ENCODE measurements around the gene PAH.

The PAH gene

DNA sequence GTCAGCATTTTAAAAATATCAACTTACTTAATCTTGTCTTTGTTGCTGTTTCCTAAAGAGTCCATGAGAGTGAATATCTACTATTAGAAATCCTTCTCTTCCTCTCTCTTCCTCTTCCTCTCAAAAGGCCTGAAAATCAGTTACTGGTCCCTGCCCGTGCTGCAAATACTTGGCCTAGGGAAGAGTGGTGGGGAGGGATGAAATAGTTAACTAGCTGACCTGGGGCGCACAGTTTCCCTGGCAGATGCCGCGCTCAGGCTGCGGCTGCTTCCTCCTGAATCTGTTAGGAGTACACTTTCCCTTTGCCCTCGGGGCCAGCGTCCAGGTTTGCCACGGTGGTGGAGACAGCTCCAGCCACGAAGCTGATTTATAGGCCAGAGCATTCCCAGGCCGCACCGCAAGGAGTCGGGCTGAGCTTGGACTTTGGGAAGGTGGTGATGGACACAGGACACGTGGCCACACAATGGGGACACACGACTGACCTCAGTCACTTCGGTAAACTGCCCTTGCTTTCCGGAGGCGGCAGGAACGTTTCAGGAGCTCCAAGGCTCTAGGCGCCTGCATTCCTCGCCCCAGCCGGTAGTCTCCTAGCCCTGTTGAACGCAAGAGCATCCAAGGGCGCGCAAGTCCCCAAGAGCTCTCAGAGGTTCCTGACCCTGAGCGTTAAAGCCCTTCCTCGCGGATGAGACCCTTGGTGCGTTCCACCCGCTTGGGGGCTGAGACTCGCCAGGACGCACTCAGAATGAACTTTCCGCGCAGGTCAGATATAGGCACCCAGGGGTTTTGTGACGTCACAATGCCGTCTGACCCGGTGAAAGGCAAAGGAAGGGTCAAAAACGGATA, 33.3 kb upstream of the PAH start:
- no peak for DNase-seq (ENCODE audit: low spot score)

DNA sequence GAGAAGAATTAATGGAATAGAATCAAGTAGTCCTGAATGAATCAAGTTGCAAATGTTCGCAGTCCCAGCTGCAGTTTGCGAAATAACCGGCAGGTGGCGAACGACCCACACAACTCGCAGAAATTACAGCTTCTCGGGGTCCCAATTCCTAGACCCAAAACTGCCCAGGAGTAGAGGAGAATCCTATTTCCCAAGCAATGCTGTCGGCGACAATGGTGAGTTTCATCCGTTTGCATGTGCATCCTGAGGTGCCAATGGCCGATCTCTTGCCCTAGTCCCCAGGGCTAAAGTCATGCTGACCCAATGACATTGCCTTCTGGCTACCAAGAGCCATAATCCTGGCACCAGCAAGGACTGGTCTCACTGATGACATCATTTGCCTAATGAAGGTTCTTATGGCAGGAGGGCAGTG, 31.9 kb upstream of the PAH start:
- peak; percentile 32 for DNase-seq (ENCODE audit: low spot score)

DNA sequence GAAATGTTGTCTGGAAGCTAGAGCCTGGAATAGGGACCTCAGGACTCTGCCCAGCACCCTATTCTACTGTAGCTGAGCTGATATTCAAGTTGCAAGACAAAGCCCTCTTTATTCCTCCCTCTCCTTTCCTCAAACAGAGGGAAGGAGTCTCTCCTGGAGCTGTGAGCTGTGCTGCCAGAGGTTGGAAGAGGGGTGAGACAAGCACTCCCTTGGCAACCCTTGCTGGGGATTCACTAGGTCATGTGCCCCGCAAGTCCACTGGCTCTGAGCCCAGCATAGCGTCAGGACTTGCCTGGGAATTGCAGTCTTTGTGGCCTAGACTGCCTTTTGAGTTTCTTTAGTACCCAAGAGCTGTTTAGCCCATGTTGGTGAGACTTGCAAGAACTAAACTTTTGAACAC, 29.0 kb upstream of the PAH start:
- no peak for DNase-seq (ENCODE audit: low spot score)

DNA sequence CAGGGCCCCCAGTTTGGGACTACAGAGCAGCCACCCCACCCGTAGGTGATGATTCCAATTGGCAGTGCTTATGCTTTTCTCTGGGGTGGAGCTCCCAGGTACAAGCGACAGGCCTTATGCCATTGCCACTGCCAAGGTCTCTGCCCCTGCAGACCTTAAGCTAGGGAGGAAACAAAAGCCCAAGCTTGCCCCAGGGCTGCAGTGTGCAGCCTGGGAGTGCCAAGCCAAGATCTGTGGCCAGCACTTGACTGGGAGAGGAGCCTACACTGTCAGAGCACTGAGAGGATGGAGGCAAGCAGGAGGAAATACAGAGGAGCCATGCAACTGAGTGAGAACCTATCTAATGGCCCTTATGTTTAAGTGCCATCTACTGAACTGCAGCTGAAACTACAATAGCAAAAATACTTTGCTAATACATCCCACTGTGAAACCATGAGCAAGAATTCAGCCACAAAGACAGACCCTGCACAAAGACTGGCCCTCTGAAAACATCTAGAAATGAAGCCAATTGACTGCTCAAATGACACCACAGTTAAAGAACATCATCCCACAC, 22.7 kb upstream of the PAH start:
- no peak for DNase-seq (ENCODE audit: low spot score)

DNA sequence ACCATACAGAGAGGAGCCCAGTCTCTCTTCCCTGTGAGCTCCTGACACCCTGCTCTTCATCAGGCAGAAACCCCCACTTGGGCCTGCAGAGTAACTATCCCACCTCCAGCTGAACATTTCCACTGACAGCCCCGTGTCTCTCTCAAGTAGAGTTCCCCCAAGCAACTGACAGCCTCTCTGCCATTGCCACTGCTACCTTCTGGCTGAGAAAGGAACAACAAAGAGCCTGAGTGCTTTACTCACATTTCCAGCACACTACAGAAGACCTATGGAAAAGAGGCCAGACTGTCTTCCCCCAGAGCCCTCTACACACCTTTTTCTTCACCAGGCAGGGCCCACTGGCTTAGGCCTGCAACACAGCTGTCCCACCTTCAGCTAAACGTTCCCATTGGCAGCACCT, 22.0 kb upstream of the PAH start:
- no peak for DNase-seq (ENCODE audit: low spot score)

DNA sequence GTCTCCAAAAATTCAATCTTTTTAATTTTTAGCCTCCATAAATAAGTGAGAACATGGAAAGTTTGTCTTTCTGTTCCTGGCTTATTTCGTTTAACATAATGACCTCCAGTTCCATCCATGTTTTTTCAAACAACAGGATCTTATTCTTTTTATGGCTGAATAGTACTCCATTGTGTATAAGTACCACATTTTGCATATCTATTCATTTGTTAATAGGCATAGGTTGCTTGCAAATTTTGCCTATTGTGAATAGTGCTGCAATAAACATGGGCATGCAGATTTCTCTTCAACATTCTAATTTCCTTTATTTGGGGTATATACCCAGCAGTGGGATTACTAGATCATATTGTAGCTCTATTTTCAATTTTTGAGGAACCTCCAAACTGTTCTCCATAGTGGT, 16.1 kb upstream of the PAH start:
- DNase-seq (ENCODE audit: low spot score), result no peak

DNA sequence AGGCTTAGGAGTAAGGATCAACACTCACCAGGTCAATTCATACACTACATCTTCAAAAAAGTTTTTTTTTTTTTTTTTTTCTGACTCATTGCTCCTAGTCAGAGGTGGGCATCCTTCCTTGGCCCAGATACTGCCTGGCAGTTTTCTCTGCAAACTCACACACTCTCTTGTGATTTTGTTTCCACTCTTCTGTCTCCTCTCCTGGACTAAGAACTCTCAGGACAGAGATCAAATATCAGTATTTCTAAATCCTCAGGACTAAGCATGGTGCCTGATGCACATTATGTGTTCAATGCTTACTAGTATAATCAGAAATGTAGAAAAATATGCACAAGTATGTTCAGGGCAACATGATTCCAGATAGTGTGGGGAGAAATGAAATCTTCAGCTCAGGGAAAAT, 10.2 kb upstream of the PAH start:
- DNase-seq (ENCODE audit: low spot score), result no peak

DNA sequence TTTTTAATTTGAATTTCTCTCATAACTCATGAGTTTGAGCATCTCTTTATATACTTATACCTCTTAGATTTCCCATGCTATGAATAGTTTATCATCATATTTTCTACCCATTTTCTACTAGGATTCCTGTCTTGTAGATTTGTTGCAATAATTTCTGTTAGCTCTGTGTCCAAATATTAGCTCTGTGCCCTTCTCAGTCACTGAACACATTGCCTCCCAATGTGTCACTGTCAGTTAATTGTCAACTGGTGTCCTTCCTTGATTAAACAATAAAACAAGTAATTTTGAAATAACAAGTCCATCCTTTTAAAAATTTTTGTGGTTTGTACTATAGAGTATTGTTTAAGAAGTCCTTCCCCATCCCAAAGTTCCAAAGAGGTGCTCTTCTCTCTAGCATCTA, 4.2 kb upstream of the PAH start:
- no peak for DNase-seq (ENCODE audit: low spot score)

DNA sequence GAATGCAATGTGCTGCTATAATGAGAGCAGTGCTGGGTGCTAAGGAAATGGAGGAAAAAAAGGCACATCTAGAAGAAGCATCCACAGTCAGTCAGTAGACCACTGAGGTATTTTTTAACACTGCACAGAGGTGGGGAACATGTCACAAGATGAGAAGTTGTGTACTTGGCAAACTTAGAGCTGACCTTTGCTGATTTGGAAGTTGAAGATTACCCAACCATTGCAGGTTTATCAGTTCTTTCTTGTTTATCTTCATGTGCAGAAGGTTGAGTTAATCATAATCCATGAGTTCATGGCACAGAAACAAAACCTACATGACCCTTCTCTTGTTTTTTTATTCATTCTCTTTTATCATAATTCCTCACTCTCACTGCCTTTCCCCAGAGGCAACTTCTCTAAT, 3.2 kb upstream of the PAH start:
- DNase-seq (ENCODE audit: low spot score), result no peak

DNA sequence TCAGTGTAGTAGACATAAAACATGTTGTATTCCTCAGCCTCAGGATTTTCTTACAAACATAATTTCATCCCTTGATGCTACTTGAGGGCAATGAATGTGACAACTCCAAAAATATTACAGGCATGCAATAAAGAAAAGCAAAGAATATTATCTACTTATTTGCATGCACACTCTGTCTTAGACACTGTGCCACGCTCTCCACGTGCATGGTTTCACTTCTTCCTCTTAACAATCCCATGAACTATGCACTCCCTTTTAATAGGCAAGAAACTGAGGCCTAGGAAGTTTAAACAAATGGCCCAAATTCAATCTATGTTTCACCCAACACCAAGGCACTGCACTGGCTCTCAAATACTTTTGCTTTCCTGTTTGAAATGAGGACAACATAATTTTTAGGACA, 1.8 kb upstream of the PAH start:
- DNase-seq (ENCODE audit: low spot score), result no peak

DNA sequence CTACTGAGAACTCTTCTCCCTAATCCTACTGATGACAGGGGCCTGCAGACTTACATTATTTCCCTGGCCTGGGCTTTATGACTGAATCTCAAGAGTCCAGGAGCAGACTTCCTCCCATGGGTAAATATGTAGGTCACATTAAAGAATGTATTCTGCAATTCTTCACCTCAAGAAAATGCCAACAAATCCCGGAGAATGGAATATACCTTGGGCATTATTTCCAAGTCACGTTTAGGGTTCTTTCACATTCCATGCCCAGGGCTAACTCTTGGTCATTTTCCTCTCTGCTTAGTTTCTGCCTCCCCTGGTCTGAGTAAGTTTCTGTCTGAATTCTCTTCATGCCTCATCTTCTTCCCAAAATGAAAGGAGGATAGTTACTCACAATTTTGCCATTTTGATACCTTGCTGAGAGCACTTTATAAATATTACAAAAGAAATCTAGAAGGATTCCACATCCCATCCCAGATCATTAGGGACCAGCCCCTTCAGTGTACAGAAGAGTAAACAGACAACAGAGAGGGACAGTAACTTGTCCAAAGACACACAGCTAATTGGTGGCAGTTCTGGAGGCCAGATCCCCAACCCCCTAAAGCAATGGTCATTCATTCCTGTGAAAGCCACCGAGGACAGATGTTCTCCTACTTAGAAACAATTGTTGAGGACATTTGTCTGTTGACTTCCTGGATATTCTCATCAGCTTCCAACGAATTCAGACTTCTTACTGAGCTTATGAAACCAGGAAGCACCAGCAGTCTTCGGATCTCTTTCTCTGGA, 605 bp downstream of the PAH start:
- no peak for DNase-seq (ENCODE audit: low spot score)

DNA sequence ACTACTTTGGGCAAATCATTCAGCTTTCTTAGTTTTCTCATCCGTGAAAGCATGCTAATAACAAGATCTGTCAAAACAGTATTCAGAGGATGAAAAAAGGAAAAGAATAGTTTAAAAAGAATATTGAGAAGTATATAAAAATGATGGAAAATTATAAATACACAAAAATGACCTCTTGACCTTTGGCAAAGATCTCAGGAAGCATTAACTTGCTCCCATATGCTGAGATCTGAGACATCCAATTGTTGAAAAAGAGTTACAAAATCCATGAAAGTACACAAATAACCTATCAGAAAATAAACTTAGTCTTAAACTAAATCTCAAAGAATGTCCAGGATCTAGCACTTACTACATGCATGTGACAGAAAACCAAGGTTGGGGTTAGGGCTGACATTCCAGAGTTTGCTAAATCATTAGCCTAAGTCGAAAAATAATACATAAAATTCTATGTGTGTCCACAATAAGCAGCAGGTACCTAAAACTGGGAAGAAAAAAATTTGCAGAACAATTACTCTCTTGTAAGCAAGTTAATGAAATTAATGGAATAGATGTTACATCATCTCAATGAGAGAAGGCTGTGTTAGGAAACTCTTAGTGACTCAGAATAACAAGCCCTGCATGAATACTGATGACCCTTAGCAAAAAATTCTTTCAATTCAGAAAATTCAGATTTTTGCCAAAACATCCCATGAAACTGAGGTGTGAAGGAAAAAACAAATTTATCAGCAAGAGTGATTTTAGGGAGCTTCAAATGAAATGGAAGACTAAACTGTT, 3.4 kb downstream of the PAH start:
- no peak for DNase-seq (ENCODE audit: low spot score)

DNA sequence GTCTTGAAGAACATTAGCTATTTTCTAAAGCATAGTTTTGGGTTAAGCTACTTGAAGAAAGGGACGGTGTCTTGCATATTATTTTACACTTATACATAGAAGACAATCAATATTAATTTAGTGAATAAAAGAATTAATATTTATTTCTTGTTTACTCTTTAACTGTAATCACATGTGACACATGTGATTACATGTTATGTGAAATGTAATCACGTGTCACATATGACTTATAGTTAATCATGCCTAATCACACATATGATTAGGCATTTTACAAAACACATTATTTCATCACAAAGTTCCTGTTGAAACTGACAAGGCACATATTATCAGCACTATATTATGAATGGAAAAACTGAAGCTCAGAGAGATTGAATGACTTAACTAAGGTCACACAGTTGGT, 4.8 kb downstream of the PAH start:
- no peak for DNase-seq (ENCODE audit: low spot score)

DNA sequence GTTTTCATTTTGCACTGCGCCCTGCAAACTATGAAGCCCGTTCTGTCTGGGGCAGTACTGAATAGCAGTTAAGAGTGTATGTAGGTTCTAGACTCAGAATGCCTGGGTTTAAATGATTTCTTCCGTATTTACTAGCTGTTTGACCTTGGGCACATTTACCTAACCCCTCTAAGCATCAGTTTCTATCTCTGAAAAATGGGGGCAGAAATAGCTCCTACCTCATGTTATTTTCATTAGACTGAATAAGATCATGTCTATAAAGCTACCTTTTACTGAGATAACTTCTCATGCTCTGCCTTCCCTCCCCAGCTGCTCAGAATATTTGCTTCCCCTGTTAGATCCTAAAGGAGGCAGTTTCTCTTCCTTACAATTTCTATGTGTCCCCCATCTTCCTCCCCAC, 5.7 kb downstream of the PAH start:
- no peak for DNase-seq (ENCODE audit: low spot score)

DNA sequence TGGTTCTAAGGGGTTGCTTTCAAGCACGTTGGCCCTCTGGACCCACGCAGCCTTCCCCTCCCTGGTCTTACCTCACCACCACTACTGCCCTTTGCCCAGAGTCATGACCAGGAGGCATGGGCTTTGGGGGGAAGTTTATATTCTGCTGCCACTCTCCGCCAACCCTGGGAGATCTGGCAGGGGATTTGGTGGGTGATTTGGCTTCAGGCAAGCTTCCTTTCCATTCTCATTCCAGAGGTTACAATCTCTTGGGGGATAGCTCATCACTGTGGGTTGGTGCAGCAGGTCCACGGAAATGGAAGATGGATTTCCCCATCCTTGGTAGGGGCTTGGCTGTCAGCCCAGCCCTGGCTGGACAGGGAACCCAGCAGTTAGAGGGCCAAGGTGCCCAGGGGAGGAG, 6.3 kb downstream of the PAH start:
- DNase-seq (ENCODE audit: low spot score), result no peak

DNA sequence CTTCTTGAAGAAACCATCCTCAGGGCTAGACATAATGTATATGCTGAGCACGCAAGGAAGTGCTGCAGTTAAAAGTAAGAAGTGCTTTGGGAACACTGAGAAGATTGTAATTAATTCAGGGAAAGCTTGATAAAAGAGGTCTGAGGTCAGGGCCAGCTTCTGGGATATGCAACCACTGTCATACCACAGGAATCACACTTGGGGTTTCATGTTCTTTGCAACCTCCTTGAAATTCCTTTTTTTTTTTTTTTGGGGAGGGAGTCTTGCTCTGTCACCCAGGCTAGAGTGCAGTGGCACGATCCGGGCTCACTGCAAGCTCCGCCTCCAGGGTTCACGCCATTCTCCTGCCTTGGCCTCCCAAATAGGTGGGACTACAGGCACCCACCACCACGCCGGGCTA, 6.9 kb downstream of the PAH start:
- DNase-seq (ENCODE audit: low spot score), result no peak

DNA sequence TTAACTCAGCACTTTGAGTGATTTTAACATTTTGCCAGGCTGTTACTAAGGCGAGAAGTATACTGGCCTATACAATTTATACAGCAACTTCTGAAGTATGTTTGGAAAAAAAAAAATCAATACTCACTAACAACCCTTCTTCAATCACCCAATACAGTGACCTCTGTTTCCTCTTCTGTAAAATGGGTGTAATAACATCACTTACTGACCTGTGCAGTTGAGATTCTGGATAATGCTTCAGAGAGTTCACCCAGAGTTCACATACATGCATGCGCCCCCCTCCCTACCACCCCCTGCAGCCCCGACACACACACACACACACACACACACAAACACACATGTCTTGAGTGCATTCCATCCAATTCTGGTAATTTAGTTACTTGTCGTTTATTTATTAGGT, 9.1 kb downstream of the PAH start:
- DNase-seq (ENCODE audit: low spot score), result no peak

DNA sequence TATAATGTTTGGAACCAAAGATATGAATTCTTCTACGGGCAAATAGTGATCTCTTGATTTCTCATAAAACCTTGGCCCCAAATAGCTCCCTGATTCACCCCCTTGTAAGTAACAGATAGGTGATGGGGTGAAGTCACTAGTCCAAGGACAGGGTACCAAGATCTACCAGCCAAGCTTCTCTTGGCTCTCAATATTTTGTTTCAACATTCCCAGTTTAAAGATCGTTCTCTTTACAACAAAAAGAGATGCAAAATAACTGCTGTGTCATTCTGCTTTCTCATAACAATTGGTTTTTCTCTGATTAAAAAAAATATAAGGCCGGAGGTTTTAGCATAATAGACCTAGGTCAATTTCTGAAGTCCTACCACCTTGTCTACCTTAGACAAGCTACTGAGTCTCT, 11.8 kb downstream of the PAH start:
- no peak for DNase-seq (ENCODE audit: low spot score)

DNA sequence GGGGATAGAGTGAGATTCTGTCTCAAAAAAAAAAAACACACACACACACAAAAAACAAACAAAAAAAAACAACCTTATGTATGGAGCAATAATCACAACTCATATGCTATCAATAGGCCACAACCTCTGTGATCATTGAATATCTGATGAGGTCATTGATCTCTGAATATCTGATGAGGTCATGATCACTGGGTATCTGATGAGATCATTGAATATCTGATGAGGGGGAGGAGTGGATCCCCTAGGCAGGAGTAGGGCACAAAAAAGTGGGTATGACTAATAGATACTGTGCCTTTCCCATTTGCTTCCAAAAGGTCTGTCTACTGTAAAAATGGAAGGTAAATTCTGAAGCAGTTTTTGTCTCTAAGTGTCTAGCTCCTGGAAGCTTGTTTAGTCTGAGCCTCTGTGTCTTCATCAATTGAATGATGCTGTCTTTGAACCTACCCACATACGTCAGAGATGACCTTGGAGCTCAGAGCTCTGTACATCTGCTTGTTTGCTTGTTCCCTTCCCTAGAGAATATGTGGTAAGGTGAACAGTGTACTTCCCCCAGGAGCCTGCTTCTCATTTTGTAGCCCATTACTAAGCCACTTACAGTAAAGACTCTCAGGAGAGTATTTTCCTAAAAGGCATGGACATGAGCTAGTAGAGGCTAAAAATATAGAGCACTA, 13.6 kb downstream of the PAH start:
- no peak for DNase-seq (ENCODE audit: low spot score)

DNA sequence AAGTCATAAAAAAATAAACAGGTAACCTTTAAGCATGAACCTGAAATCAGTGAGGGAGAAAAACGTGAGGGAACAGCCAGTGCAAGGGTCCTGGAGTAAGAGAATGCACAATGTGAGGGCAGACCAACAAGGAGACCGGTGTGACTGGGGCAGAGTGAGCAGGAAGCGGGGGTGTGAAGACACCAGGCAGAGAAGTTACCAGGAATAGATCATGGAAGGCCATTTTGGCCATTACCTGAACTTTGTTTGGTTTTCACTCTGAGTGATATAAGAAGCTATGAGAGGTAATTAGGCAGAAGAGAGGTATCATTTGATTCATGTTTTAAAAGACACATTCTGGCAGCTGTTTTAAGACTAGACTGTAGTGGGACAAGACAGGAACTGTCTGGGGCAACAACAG, 15.0 kb downstream of the PAH start:
- DNase-seq (ENCODE audit: low spot score), result no peak

DNA sequence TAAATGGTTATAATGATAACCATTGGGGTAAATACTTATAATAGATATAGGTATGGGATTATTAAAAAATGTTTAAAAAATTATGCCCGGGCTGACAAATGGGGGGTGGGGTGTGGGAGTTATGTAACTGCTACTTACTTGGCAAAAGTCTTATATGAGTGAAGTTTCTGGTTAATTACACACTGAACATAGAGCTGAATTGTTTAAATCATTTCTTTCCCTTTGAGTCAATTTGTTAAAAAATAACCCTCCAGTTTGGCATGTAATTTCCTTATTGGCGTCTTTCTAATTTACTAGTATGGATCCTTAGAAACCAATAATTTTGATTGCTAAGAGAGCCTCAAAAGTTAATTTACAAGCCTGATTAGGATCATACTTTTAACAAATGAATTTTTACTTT, 16.7 kb downstream of the PAH start:
- DNase-seq (ENCODE audit: low spot score), result no peak

DNA sequence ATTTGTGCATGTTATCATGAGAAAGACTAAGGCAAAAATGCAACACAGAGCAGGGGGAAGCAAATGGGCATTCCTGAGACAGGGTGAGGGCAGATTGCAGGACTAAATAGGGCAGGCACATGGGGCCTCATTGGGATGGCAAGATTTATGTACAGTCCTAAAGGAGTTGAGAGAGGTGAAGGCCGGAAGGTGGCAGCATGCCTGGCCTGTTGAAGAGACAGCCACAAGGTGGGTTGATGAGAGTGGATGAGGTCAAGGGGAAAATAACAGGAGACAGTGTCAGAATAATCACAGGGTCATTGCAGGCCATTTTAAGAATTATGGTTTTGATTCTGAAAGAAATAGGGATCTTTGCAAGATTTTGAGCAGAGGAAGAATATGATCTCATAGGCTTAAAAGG, 21.0 kb downstream of the PAH start:
- DNase-seq (ENCODE audit: low spot score), result no peak
